Neural progenitor cell (in vitro differentiated cells): ENCODE measurements around the gene CCSER1. TPM values are rescaled to one million over a fixed set of nuclear protein-coding genes. Genes with fewer than 3 reads are reported as not detected.
"Not testable (repeated sequence)": the region's sequence is repeated elsewhere in the genome, so short reads cannot be mapped to it uniquely, and the experiment has no call there.

Source experiments
- DNase-seq: peaks from one replicate; pipeline ENCODE4 v3.0.0-alpha.2; 2016; ENCODE audit warnings: low spot score
- H2AFZ ChIP-seq: fragments of 200-600 bp; sonication (generic); replicated peaks from 2 replicates; pipeline ENCODE4 v1.6.1; 2016; ENCODE audit warnings: antibody characterized with exemption
- H3F3A ChIP-seq: fragments of 200-600 bp; sonication (generic); 2 replicates; pipeline ENCODE4 v1.6.1; 2016; ENCODE audit warnings: antibody characterized with exemption, low read depth
- H3K27ac ChIP-seq: fragments of 200-600 bp; sonication (generic); 2 replicates; pipeline ENCODE4 v1.5.1; 2016; ENCODE audit warnings: mild to moderate bottlenecking
- H3K27me3 ChIP-seq: fragments of 200-600 bp; sonication (generic); 2 replicates; pipeline ENCODE4 v1.6.1; 2016; ENCODE audit warnings: mild to moderate bottlenecking, moderate library complexity
- H3K36me3 ChIP-seq: fragments of 200-600 bp; sonication (generic); 2 replicates; pipeline ENCODE4 v1.5.1; 2016
- H3K4me1 ChIP-seq: fragments of 200-600 bp; sonication (generic); 2 replicates; pipeline ENCODE4 v1.6.1; 2016; ENCODE audit warnings: mixed run types
- H3K4me2 ChIP-seq: fragments of 200-600 bp; sonication (generic); 2 replicates; pipeline ENCODE4 v1.6.1; 2016
- H3K4me3 ChIP-seq: fragments of 200-600 bp; sonication (generic); 2 replicates; pipeline ENCODE4 v1.5.1; 2016
- H3K79me2 ChIP-seq: fragments of 200-600 bp; sonication (generic); 2 replicates; pipeline ENCODE4 v1.6.1; 2016; ENCODE audit warnings: low read depth
- H3K9ac ChIP-seq: fragments of 200-600 bp; sonication (generic); 2 replicates; pipeline ENCODE4 v1.6.1; 2016
- H3K9me3 ChIP-seq: fragments of 200-600 bp; sonication (generic); 2 replicates; pipeline ENCODE4 v1.5.1; 2016; ENCODE audit warnings: low read depth
- H4K20me1 ChIP-seq: fragments of 200-600 bp; sonication (generic); 2 replicates; pipeline ENCODE4 v1.6.1; 2016; ENCODE audit warnings: low read depth
- H3K27ac Mint-ChIP-seq: 3 replicates; pipeline ENCODE4 v1.8.0; 2021; ENCODE audit warnings: mixed read lengths
- H3K27me3 Mint-ChIP-seq: 2 replicates; pipeline ENCODE4 v1.8.0; 2022; ENCODE audit warnings: low read depth, mild to moderate bottlenecking, inconsistent platforms, moderate library complexity, mixed read lengths; ENCODE audit not compliant: insufficient read depth
- H3K36me3 Mint-ChIP-seq: 3 replicates; pipeline ENCODE4 v1.8.0; 2021; ENCODE audit warnings: mixed read lengths
- H3K4me1 Mint-ChIP-seq: 3 replicates; pipeline ENCODE4 v1.8.0; 2021; ENCODE audit warnings: mixed read lengths
- H3K4me3 Mint-ChIP-seq: 3 replicates; pipeline ENCODE4 v1.8.0; 2021; ENCODE audit warnings: mild to moderate bottlenecking, moderate library complexity, mixed read lengths
- H3K9me3 Mint-ChIP-seq: 3 replicates; pipeline ENCODE4 v1.8.0; 2020; ENCODE audit warnings: mixed read lengths
- CTCF ChIP-seq: fragments of 200-600 bp; sonication (generic); IDR thresholded peaks from 2 replicates; pipeline ENCODE4 v1.5.1; 2017; ENCODE audit warnings: antibody characterized with exemption, mild to moderate bottlenecking
- EZH2 ChIP-seq: fragments of 200-600 bp; sonication (generic); IDR thresholded peaks from 2 replicates; pipeline ENCODE4 v1.6.1; 2017; ENCODE audit warnings: antibody characterized with exemption, mild to moderate bottlenecking, moderate library complexity
- EZH2phosphoT487 ChIP-seq: fragments of 200-600 bp; sonication (generic); IDR thresholded peaks from 2 replicates; pipeline ENCODE4 v1.6.1; 2017; ENCODE audit warnings: antibody characterized with exemption
- total RNA-seq: library from RNA; depleted of rRNA; stranded (reverse); fragments of >200 nt; gene quantifications from 2 replicates; pipeline ENCODE4 v1.2.3, GENCODE V29; 2015; ENCODE audit warnings: low replicate concordance

CCSER1 gene
- total RNA-seq, 1 donor from 2014 or later = 0.77 TPM

GRCh38 chr4:91171217-91171616, 1044.0 kb downstream of the CCSER1 start:
- Histone ChIP-seq H3K4me2 (no peak overlapping the region), H3K4me1 (no peaks in the 10 kb centered on the region), H3K27me3 (no peaks in the 10 kb centered on the region), H3K4me3 (no peak overlapping the region), H2AFZ (no peak overlapping the region), H4K20me1 (no peaks in the 10 kb centered on the region), H3K27ac (no peak overlapping the region), H3K9ac (no peak overlapping the region), H3F3A (no peaks in the 10 kb centered on the region), H3K9me3 (no peaks in the 10 kb centered on the region), H3K36me3 (no peaks in the 10 kb centered on the region), H3K79me2 (no peaks in the 10 kb centered on the region)
- H3K27me3 Mint-ChIP-seq = no peaks in the 10 kb centered on the region
- TF ChIP-seq EZH2phosphoT487 (no peak), EZH2 (no peak), CTCF (no peak)
- no peaks in the 10 kb centered on the region for H3K4me1 Mint-ChIP-seq
- H3K4me3 Mint-ChIP-seq = no peak overlapping the region
- no peak overlapping the region for H3K27ac Mint-ChIP-seq
- no peak for DNase-seq
- peaks cover 2% of the 10 kb centered on the region for H3K9me3 Mint-ChIP-seq
- H3K36me3 Mint-ChIP-seq = no peaks in the 10 kb centered on the region

DNA sequence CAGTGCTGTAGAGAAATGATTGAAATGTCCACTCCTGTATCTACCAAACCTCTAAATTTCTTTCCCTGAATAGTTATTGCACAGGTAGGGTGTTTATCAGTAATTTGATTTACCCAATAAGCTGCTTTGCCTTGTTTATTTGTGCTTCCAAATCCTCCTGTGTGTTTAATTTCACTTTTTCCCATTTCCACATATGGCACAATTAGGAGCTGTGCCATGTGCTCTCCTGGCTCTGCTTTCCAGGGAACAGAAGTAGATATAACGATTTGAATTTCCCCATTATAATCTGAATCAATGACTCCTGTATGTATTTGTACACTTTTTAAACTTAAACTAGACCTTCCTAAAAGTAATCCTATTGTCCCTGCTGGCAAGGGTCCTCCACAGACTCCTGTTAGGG, 1057.9 kb downstream of the CCSER1 start:
- not testable (repeated sequence) for H3K27ac Mint-ChIP-seq, H3K4me2 ChIP-seq, DNase-seq, H3K9me3 ChIP-seq, H3K4me3 Mint-ChIP-seq, H2AFZ ChIP-seq, H3K27me3 Mint-ChIP-seq, H4K20me1 ChIP-seq, H3K27me3 ChIP-seq, H3K36me3 ChIP-seq, H3K9ac ChIP-seq, H3K36me3 Mint-ChIP-seq, H3K4me3 ChIP-seq, H3K4me1 Mint-ChIP-seq, H3K9me3 Mint-ChIP-seq, H3K79me2 ChIP-seq, H3K4me1 ChIP-seq, H3K27ac ChIP-seq, H3F3A ChIP-seq

- Histone ChIP-seq H3K27me3 (no peaks in the 10 kb centered on the region), H3K36me3 (no peaks in the 10 kb centered on the region), H3K27ac (no peak overlapping the region), H3K79me2 (no peaks in the 10 kb centered on the region), H2AFZ (peak overlapping the region; percentile 72), H3K4me1 (no peaks in the 10 kb centered on the region), H3K4me3 (no peak overlapping the region), H3K9me3 (no peaks in the 10 kb centered on the region), H3K9ac (no peak overlapping the region), H3F3A (no peaks in the 10 kb centered on the region), H3K4me2 (no peak overlapping the region), H4K20me1 (no peaks in the 10 kb centered on the region)
- DNase-seq = no peak
- no peaks in the 10 kb centered on the region for H3K36me3 Mint-ChIP-seq
- H3K4me1 Mint-ChIP-seq = peaks cover under 1% of the 10 kb centered on the region
- H3K4me3 Mint-ChIP-seq = no peak overlapping the region
- H3K9me3 Mint-ChIP-seq = no peaks in the 10 kb centered on the region
- TF ChIP-seq CTCF (no peak), EZH2 (no peak), EZH2phosphoT487 (no peak)
- H3K27me3 Mint-ChIP-seq = no peaks in the 10 kb centered on the region
- no peak overlapping the region for H3K27ac Mint-ChIP-seq
These were observed 1071.8 kb downstream of the CCSER1 start for GRCh38 chr4:91198951-91199350.

GRCh38 chr4:91207535-91207934, 1080.3 kb downstream of the CCSER1 start:
- no peak overlapping the region for H2AFZ ChIP-seq
- peaks cover 14% of the 10 kb centered on the region for H3K4me1 Mint-ChIP-seq
- no peaks in the 10 kb centered on the region for H3K9me3 Mint-ChIP-seq
- no peak overlapping the region for H3K9ac ChIP-seq
- no peak overlapping the region for H3K4me3 ChIP-seq
- no peaks in the 10 kb centered on the region for H3K9me3 ChIP-seq
- H3K4me2 ChIP-seq = no peak overlapping the region
- no peaks in the 10 kb centered on the region for H4K20me1 ChIP-seq
- peaks cover 19% of the 10 kb centered on the region for H3K4me1 ChIP-seq
- DNase-seq = no peak
- H3K79me2 ChIP-seq = no peaks in the 10 kb centered on the region
- no peaks in the 10 kb centered on the region for H3K27me3 Mint-ChIP-seq
- H3K36me3 Mint-ChIP-seq = no peaks in the 10 kb centered on the region
- no peak overlapping the region for H3K4me3 Mint-ChIP-seq
- no peaks in the 10 kb centered on the region for H3K27me3 ChIP-seq
- TF ChIP-seq EZH2 = no peak
- no peak for TF ChIP-seq EZH2phosphoT487
- TF ChIP-seq CTCF = no peak
- H3K36me3 ChIP-seq = no peaks in the 10 kb centered on the region
- H3K27ac ChIP-seq = no peak overlapping the region
- no peaks in the 10 kb centered on the region for H3F3A ChIP-seq
- no peak overlapping the region for H3K27ac Mint-ChIP-seq
